D721Med (cell line): Measurements from ENCODE around the gene CHD2.

Experiments
- DNase-seq: peaks from one replicate; pipeline ENCODE4 v3.0.0; 2011; ENCODE audit warnings: low spot score; ENCODE audit not compliant: insufficient read length
- FAIRE-seq: peaks from 2 replicates; lab custom pipeline; 2011; peaks lifted over from hg19 to GRCh38; lab: Jason Lieb, UNC
- CTCF ChIP-seq: IDR thresholded peaks from 2 replicates; pipeline ENCODE4 v1.5.1; 2012; ENCODE audit warnings: mild to moderate bottlenecking, control low read depth; ENCODE audit not compliant: insufficient read depth; ENCODE audit errors: missing control alignments

CHD2 gene

DNA sequence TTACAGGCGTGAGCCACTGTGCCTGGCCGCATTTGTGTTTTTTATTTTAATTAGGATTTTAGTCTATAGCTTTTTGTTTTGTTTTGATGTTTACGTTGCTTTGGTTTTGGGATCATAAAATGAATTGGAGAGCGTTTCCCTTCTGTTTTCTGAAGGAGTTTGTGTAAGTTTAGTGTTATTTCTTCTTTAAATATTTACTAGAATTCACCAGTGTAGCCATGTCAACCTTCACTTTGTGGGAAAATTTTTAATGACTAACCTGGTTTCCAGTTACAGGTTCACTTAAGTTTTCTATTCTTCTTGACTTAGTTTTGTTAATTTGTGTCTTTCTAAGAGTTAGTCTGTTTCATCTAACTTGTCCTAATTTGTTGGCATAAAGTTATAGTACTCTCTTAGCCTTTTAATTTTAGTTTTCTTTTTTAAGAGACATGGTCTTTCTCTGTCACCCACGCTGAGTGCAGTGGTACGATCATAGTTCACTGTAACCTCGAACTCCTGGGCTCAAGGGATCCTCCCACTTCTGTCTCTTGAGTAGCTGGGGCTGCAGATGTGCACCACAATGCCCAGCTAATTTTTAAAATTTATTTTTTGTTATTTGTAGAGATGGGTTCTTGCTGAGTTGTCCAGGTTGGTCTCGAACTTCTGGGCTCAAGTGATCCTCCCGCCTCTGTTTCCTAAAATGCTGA is 61.0 kb downstream of the CHD2 start:
- no peak for TF ChIP-seq CTCF
- DNase-seq (no peak), FAIRE-seq (no peak)

GRCh38 chr15:92962914-92963313 is 62.8 kb downstream of the CHD2 start:
- FAIRE-seq (no peak), DNase-seq (no peak)
- TF ChIP-seq CTCF: no peak

DNA sequence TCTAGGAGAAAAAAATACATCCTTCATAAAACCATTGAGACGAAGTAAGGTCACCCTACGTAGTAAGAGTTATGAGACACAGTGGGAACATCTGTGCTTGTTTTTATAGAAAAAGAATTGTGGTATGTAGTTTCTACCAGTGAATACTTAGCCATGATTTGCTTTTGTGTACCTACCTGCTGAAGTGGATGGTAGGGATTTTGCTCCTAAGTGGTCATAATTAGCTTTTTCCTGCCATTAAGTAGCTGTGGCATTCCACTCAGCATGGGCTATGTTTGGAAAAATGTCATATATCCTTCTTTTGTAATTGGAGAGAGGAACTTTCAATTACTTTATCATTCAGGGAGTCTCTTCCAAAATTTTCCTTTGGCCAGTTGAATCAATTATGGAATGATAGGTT is 63.7 kb downstream of the CHD2 start:
- no peak for TF ChIP-seq CTCF
- no peak for DNase-seq
- FAIRE-seq: no peak

GRCh38 chr15:92968926-92969651 is 69.0 kb downstream of the CHD2 start:
- TF ChIP-seq CTCF: no peak
- DNase-seq (no peak), FAIRE-seq (no peak)

DNA sequence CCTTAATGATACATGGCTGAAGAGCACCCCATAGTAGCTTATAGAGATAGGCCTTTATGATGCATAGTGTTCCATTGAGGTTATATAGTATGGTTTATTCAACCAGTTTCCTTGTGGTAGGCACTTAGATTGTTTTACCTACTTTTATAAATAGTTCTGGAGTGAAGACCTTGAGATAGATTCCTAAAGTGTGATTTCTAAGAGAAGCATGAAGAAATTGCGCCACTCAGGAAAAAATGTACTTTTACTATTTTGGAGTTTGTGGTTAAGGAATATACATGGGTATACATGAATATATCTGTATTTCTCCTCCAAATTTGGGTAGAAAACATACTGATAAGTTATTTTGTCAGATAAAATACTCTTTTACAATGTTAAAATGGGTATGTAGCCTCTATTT is 70.5 kb downstream of the CHD2 start:
- no peak for TF ChIP-seq CTCF
- FAIRE-seq: no peak
- DNase-seq: no peak

GRCh38 chr15:92971081-92971480 is 71.0 kb downstream of the CHD2 start:
- no peak for TF ChIP-seq CTCF

GRCh38 chr15:92971713-92972112 is 71.6 kb downstream of the CHD2 start:
- FAIRE-seq: no peak
- no peak for TF ChIP-seq CTCF
- no peak for DNase-seq

More at GRCh38 chr15:92971081-92971480, 71.0 kb downstream of the CHD2 start:
- DNase-seq (no peak), FAIRE-seq (no peak)
